K562 (cell line): ENCODE results near the gene TM7SF2. TPM values are rescaled to one million over a fixed set of nuclear protein-coding genes. Genes with fewer than 3 reads are reported as not detected.
A peak's percentile ranks its signal among the peaks of the same experiment; 100 is the strongest.

Experiments
- ARID4B ChIP-seq: sonication (generic); formaldehyde crosslinking; IDR thresholded peaks from 2 replicates; pipeline ENCODE4 v1.8.0; 2022; ENCODE audit warnings: mild to moderate bottlenecking, missing genetic modification reagents
- ATF4 ChIP-seq: fragments of 450-650 bp; formaldehyde crosslinking; IDR thresholded peaks from 2 replicates; pipeline ENCODE4 v1.4.0; 2022; ENCODE audit warnings: mild to moderate bottlenecking, moderate library complexity
- BACH1 ChIP-seq: fragments of 200-800 bp; sonication (Bioruptor generic); IDR thresholded peaks from 2 replicates; pipeline ENCODE4 v1.6.1; 2016; ENCODE audit warnings: missing genetic modification characterization, missing compliant biosample characterization
- C11orf30 ChIP-seq: fragments of 450-650 bp; IDR thresholded peaks from 2 replicates; pipeline ENCODE4 v1.6.1; 2016; ENCODE audit warnings: low read depth, mild to moderate bottlenecking
- CHAMP1 ChIP-seq: fragments of 450-650 bp; IDR thresholded peaks from 2 replicates; pipeline ENCODE4 v1.6.1; 2016; ENCODE audit warnings: mild to moderate bottlenecking
- CHD1 ChIP-seq: fragments of 200-600 bp; sonication (generic); IDR thresholded peaks from one replicate; pipeline ENCODE4 v1.6.1; 2012; ENCODE audit warnings: mild to moderate bottlenecking, moderate library complexity, low read length, inconsistent platforms
- CREB3 ChIP-seq: fragments of 450-650 bp; conservative IDR thresholded peaks from 2 replicates; pipeline ENCODE4 v1.6.1; 2016; ENCODE audit warnings: missing genetic modification characterization, low read depth, mild to moderate bottlenecking, missing compliant biosample characterization, moderate library complexity
- GATAD2A ChIP-seq: fragments of 450-650 bp; IDR thresholded peaks from 2 replicates; pipeline ENCODE4 v1.6.1; 2017
- HNRNPUL1 ChIP-seq: fragments of 200-400 bp; formaldehyde crosslinking; IDR thresholded peaks from 2 replicates; pipeline ENCODE4 v1.6.1; 2017; ENCODE audit warnings: low read length
- MAFF ChIP-seq: IDR thresholded peaks from 2 replicates; pipeline ENCODE4 v1.6.1; 2012; ENCODE audit warnings: low read length, improper control_type of control experiment
- NR2F6 ChIP-seq: fragments of 450-650 bp; formaldehyde crosslinking; IDR thresholded peaks from 2 replicates; pipeline ENCODE4 v1.4.0; 2020; ENCODE audit warnings: mild to moderate bottlenecking
- SAFB ChIP-seq: fragments of 200-400 bp; formaldehyde crosslinking; IDR thresholded peaks from 2 replicates; pipeline ENCODE4 v1.6.1; 2017; ENCODE audit warnings: low read depth, low read length, borderline replicate concordance
- SPI1 ChIP-seq: IDR thresholded peaks from 2 replicates; pipeline ENCODE4 v1.6.1; 2011; ENCODE audit warnings: low read depth, low read length, control low read depth, borderline replicate concordance
- TAF15 ChIP-seq: fragments of 200-400 bp; formaldehyde crosslinking; IDR thresholded peaks from 2 replicates; pipeline ENCODE4 v1.6.1; 2017; ENCODE audit warnings: mild to moderate bottlenecking, low read depth, low read length, moderate library complexity
- TSC22D4 ChIP-seq: fragments of 450-650 bp; IDR thresholded peaks from 2 replicates; pipeline ENCODE4 v1.6.1; 2016; ENCODE audit warnings: missing genetic modification characterization, missing biosample characterization, control low read depth
- ZBTB17 ChIP-seq: fragments of 450-650 bp; formaldehyde crosslinking; IDR thresholded peaks from 2 replicates; pipeline ENCODE4 v1.4.0; 2020; ENCODE audit warnings: mild to moderate bottlenecking
- ZNF395 ChIP-seq: fragments of 200-800 bp; sonication (Bioruptor generic); IDR thresholded peaks from 2 replicates; pipeline ENCODE4 v1.6.1; 2017; ENCODE audit warnings: missing genetic modification characterization, missing compliant biosample characterization
- ZNF695 ChIP-seq: fragments of 450-650 bp; formaldehyde crosslinking; IDR thresholded peaks from 2 replicates; pipeline ENCODE4 v1.4.0; 2020; ENCODE audit warnings: mild to moderate bottlenecking, moderate library complexity
- polyA plus RNA-seq, 8 experiments: library from polyadenylated mRNA; depleted of rRNA in 4 of 8; stranded (reverse) in 5 of 8; unstranded in 3 of 8; fragments of >200 nt; fragmentation: Nextera tagmentation in 2 of 8; fragmentation: Illumina TruSeq in 1 of 8; extraction: Ambion mirVana in 2 of 8; extraction: Trizol in 1 of 8; gene quantifications; 2 replicates each; pipeline versions ENCODE4 v1.2.1 to v1.2.3, GENCODE V29; 2011 to 2014; ENCODE audit warnings: inconsistent platforms in 1 of 8, missing spikeins in 1 of 8
- total RNA-seq, 7 experiments: library from RNA; depleted of rRNA in 6 of 7; stranded (reverse); fragments of >200 nt in 6 of 7; fragmentation: Illumina TruSeq in 2 of 7; extraction: Trizol in 2 of 7; gene quantifications; 2 replicates each; pipeline versions ENCODE4 v1.2.1 to v1.2.3, GENCODE V29; 2011 to 2021; ENCODE audit warnings: low replicate concordance in 1 of 7

TM7SF2 gene
- total and polyA plus RNA-seq, 9 of the 15 experiments (the other 6 are each of a cell fraction or from before 2014, with no cell fraction given), result 1.2 to 22.0 (median 14.3) TPM

GRCh38 chr11:65116370-65117205, 4.9 kb downstream of the TM7SF2 start (continued):
- TF ChIP-seq ATF4 (CRISPR knock-in tag) (no peak), ZBTB17 (CRISPR knock-in tag) (no peak), GATAD2A (no peak), HNRNPUL1 (no peak), C11orf30 (no peak), SPI1 (no peak), NR2F6 (CRISPR knock-in tag) (no peak), CHD1 (no peak), TAF15 (no peak), CHAMP1 (no peak), TSC22D4 (tag) (no peak), BACH1 (tag) (no peak), CREB3 (tag) (0 out of 2 replicates have a peak, but pooled peaks have one; percentile 29), ZNF395 (CRISPR knock-in tag) (no peak), MAFF (no peak), SAFB (0 out of 2 replicates have a peak, but pooled peaks have one; percentile 13), ARID4B (CRISPR knock-in tag) (peak; percentile 8), ZNF695 (no peak)
